DOHH2 (cell line): ENCODE measurements around the gene CDH12.

Experiments used
- H3F3A ChIP-seq: fragments of 200-600 bp; sonication (generic), shearing (Covaris generic); 2 replicates; pipeline ENCODE4 v1.6.0; 2016; ENCODE audit warnings: antibody characterized with exemption, mild to moderate bottlenecking; ENCODE audit not compliant: control insufficient read depth, insufficient read depth
- H3K27ac ChIP-seq: fragments of 200-600 bp; sonication (generic); 2 replicates; pipeline ENCODE4 v1.5.1; 2014; ENCODE audit warnings: low read depth, mild to moderate bottlenecking, low read length, moderate library complexity
- H3K27me3 ChIP-seq: fragments of 200-600 bp; sonication (generic); 2 replicates; pipeline ENCODE4 v1.6.1; 2014; ENCODE audit warnings: mild to moderate bottlenecking, low read length, mixed read lengths; ENCODE audit not compliant: control insufficient read depth
- H3K36me3 ChIP-seq: fragments of 200-600 bp; sonication (generic); 2 replicates; pipeline ENCODE4 v1.6.1; 2014; ENCODE audit warnings: mild to moderate bottlenecking, low read length, moderate library complexity, mixed read lengths; ENCODE audit not compliant: control insufficient read depth
- H3K4me1 ChIP-seq: fragments of 200-600 bp; sonication (generic); 2 replicates; pipeline ENCODE4 v1.6.1; 2014; ENCODE audit warnings: mild to moderate bottlenecking, low read length, mixed read lengths; ENCODE audit not compliant: control insufficient read depth
- H3K4me2 ChIP-seq: fragments of 200-600 bp; sonication (generic); 2 replicates; pipeline ENCODE4 v1.6.0; 2014; ENCODE audit warnings: mild to moderate bottlenecking, low read length, moderate library complexity
- H3K4me3 ChIP-seq: fragments of 200-600 bp; sonication (generic); 2 replicates; pipeline ENCODE4 v1.5.1; 2014; ENCODE audit warnings: mild to moderate bottlenecking, low read length, mixed read lengths
- H3K79me2 ChIP-seq: fragments of 200-600 bp; sonication (generic); 2 replicates; pipeline ENCODE4 v1.6.1; 2014; ENCODE audit warnings: mild to moderate bottlenecking, low read length, mixed read lengths; ENCODE audit not compliant: control insufficient read depth
- H3K9me2 ChIP-seq: fragments of 200-600 bp; sonication (generic); replicated peaks from 2 replicates; pipeline ENCODE4 v1.6.1; 2014; ENCODE audit warnings: mild to moderate bottlenecking, low read length, mixed read lengths; ENCODE audit not compliant: control insufficient read depth
- H3K9me3 ChIP-seq: fragments of 200-600 bp; sonication (generic); 2 replicates; pipeline ENCODE4 v1.6.1; 2014; ENCODE audit warnings: antibody characterized with exemption, low read length, mixed read lengths; ENCODE audit not compliant: control insufficient read depth, insufficient read depth
- H4K20me1 ChIP-seq: fragments of 200-600 bp; sonication (generic); 2 replicates; pipeline ENCODE4 v1.6.0; 2014; ENCODE audit warnings: low read depth, mild to moderate bottlenecking, antibody characterized with exemption, low read length, moderate library complexity; ENCODE audit not compliant: control insufficient read depth, insufficient read depth
- EZH2phosphoT487 ChIP-seq: fragments of 200-600 bp; sonication (generic); IDR thresholded peaks from 2 replicates; pipeline ENCODE4 v1.6.1; 2017; ENCODE audit warnings: borderline replicate concordance, mild to moderate bottlenecking, antibody characterized with exemption, low read length, moderate library complexity, mixed read lengths
- TF ChIP-seq, protein P1 (sequence below): fragments of 200-600 bp; sonication (generic); IDR thresholded peaks from one replicate; pipeline ENCODE4 v1.5.1; 2014; ENCODE audit warnings: antibody characterized with exemption, mild to moderate bottlenecking, low read depth, low read length; ENCODE audit not compliant: poor library complexity, severe bottlenecking

The CDH12 gene

GRCh38 chr5:22615964-22616363 lies 237.2 kb downstream of the CDH12 start:
- Histone ChIP-seq H3K9me2 (no peaks in the 10 kb centered on the region; the same call in 1 of the 2 replicates), H4K20me1 (no peaks in the 10 kb centered on the region), H3K79me2 (no peaks in the 10 kb centered on the region), H3K36me3 (no peaks in the 10 kb centered on the region), H3K9me3 (peaks cover 3% of the 10 kb centered on the region; the same call in 1 of the 2 replicates), H3K4me2 (no peak overlapping the region), H3K27me3 (no peaks in the 10 kb centered on the region), H3K27ac (no peak overlapping the region), H3K4me3 (no peak overlapping the region), H3F3A (no peaks in the 10 kb centered on the region), H3K4me1 (no peaks in the 10 kb centered on the region)
- TF ChIP-seq, protein P1, sequence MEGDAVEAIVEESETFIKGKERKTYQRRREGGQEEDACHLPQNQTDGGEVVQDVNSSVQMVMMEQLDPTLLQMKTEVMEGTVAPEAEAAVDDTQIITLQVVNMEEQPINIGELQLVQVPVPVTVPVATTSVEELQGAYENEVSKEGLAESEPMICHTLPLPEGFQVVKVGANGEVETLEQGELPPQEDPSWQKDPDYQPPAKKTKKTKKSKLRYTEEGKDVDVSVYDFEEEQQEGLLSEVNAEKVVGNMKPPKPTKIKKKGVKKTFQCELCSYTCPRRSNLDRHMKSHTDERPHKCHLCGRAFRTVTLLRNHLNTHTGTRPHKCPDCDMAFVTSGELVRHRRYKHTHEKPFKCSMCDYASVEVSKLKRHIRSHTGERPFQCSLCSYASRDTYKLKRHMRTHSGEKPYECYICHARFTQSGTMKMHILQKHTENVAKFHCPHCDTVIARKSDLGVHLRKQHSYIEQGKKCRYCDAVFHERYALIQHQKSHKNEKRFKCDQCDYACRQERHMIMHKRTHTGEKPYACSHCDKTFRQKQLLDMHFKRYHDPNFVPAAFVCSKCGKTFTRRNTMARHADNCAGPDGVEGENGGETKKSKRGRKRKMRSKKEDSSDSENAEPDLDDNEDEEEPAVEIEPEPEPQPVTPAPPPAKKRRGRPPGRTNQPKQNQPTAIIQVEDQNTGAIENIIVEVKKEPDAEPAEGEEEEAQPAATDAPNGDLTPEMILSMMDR, result no peak
- TF ChIP-seq EZH2phosphoT487, result no peak

- Histone ChIP-seq H3K36me3 (no peaks in the 10 kb centered on the region), H3K4me2 (no peak overlapping the region), H3K9me3 (peaks cover 3% of the 10 kb centered on the region; the same call in 1 of the 2 replicates), H3K27ac (no peak overlapping the region), H3F3A (no peaks in the 10 kb centered on the region), H4K20me1 (no peaks in the 10 kb centered on the region), H3K4me3 (no peak overlapping the region), H3K79me2 (no peaks in the 10 kb centered on the region), H3K9me2 (no peaks in the 10 kb centered on the region; the same call in 1 of the 2 replicates), H3K4me1 (no peaks in the 10 kb centered on the region), H3K27me3 (no peaks in the 10 kb centered on the region)
- TF ChIP-seq, protein P1, result no peak
- no peak for TF ChIP-seq EZH2phosphoT487
Observed at GRCh38 chr5:22614486-22615094, 238.6 kb downstream of the CDH12 start.

DNA sequence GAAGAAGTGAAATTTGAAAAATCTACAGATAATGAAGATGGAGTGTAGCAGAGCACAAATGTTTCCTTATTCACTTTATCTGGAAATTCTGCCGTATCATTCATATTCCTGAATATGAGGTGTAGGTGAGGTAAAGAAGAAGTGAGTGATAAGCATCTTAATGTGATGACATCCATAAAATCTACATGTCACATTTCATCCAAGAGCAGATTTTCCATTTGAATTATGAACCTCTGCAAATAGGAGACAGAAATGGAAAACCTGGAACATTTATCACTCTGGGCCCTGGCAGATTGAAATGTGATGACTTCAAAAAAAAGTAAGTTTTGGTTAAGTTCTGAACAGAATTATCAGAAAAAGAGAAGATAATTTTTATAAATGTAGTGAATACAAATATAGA lies 240.2 kb downstream of the CDH12 start:
- H3K9me2 ChIP-seq, result no peaks in the 10 kb centered on the region; the same call in 1 of the 2 replicates

More for the DNA sequence above, 240.2 kb downstream of the CDH12 start:
- H3K27me3 ChIP-seq, result no peaks in the 10 kb centered on the region
- no peak overlapping the region for H3K4me3 ChIP-seq
- no peaks in the 10 kb centered on the region for H3F3A ChIP-seq
- no peaks in the 10 kb centered on the region for H4K20me1 ChIP-seq
- peaks cover 3% of the 10 kb centered on the region; the same call in 1 of the 2 replicates for H3K9me3 ChIP-seq
- H3K79me2 ChIP-seq, result no peaks in the 10 kb centered on the region
- H3K27ac ChIP-seq, result no peak overlapping the region
- H3K4me1 ChIP-seq, result no peaks in the 10 kb centered on the region
- no peaks in the 10 kb centered on the region for H3K36me3 ChIP-seq
- TF ChIP-seq EZH2phosphoT487, result no peak
- TF ChIP-seq, protein P1, result no peak
- H3K4me2 ChIP-seq, result no peak overlapping the region
